NCI-H526 treated with DMSO at 0.1 percent for 48 hours (cell line): ENCODE measurements around the gene MOGAT1.

Experiments used
- DNase-seq: peaks from one replicate; lab custom pipeline; 2025; lab: John Stamatoyannopoulos, UW

The MOGAT1 gene

GRCh38 chr2:222671259-222672067, at the start of gene MOGAT1:
Gene MOGAT1 (plus strand): TSS chr2:222671658. CDS start chr2:222671786, 128 bp downstream.
- DNase-seq, result peak; percentile 18

GRCh38 chr2:222621893-222622292, 49.6 kb upstream of the MOGAT1 start:
- no peak for DNase-seq

- no peak for DNase-seq
Observed at GRCh38 chr2:222622910-222623309, 48.5 kb upstream of the MOGAT1 start.

- DNase-seq, result no peak
Observed at GRCh38 chr2:222623756-222624309, 47.6 kb upstream of the MOGAT1 start.

GRCh38 chr2:222627764-222628163, 43.7 kb upstream of the MOGAT1 start:
- DNase-seq, result no peak

- DNase-seq, result no peak
Observed at GRCh38 chr2:222635295-222635694, 36.2 kb upstream of the MOGAT1 start.

- DNase-seq, result no peak
Observed at GRCh38 chr2:222637067-222637466, 34.4 kb upstream of the MOGAT1 start.

GRCh38 chr2:222641336-222641735, 30.1 kb upstream of the MOGAT1 start:
- no peak for DNase-seq

GRCh38 chr2:222643134-222643533, 28.3 kb upstream of the MOGAT1 start:
- no peak for DNase-seq

- DNase-seq, result no peak
Observed at GRCh38 chr2:222646008-222646407, 25.4 kb upstream of the MOGAT1 start.

- DNase-seq, result no peak
Observed at GRCh38 chr2:222649801-222650200, 21.7 kb upstream of the MOGAT1 start.

- no peak for DNase-seq
Observed at GRCh38 chr2:222651718-222652418, 19.6 kb upstream of the MOGAT1 start.

- DNase-seq, result no peak
Observed at GRCh38 chr2:222652491-222653255, 18.8 kb upstream of the MOGAT1 start.

- no peak for DNase-seq
Observed at GRCh38 chr2:222653280-222653679, 18.2 kb upstream of the MOGAT1 start.

- peak; percentile 96 for DNase-seq
Observed at GRCh38 chr2:222655787-222656525, 15.5 kb upstream of the MOGAT1 start, which contains the start of gene FARSB. Gene FARSB (minus strand): TSS chr2:222656092. CDS start chr2:222656073, 19 bp downstream.

GRCh38 chr2:222656526-222657446, 14.7 kb upstream of the MOGAT1 start:
- no peak for DNase-seq

GRCh38 chr2:222663479-222663878, 8.0 kb upstream of the MOGAT1 start:
- DNase-seq, result no peak

- DNase-seq, result no peak
Observed at GRCh38 chr2:222668494-222669154, 2.8 kb upstream of the MOGAT1 start.

- DNase-seq, result no peak
Observed at GRCh38 chr2:222669353-222669752, 2.1 kb upstream of the MOGAT1 start.
